ENCODE results near the gene UBE2D4. TPM values are rescaled to one million over a fixed set of nuclear protein-coding genes. Genes with fewer than 3 reads are reported as not detected.
"Not testable (repeated sequence)": the region's sequence is repeated elsewhere in the genome, so short reads cannot be mapped to it uniquely, and the experiment has no call there.

Gene UBE2D4
- total RNA-seq, 6 experiments from 2014 or later = 13.6 to 25.1 (median 17.8) TPM

DNA sequence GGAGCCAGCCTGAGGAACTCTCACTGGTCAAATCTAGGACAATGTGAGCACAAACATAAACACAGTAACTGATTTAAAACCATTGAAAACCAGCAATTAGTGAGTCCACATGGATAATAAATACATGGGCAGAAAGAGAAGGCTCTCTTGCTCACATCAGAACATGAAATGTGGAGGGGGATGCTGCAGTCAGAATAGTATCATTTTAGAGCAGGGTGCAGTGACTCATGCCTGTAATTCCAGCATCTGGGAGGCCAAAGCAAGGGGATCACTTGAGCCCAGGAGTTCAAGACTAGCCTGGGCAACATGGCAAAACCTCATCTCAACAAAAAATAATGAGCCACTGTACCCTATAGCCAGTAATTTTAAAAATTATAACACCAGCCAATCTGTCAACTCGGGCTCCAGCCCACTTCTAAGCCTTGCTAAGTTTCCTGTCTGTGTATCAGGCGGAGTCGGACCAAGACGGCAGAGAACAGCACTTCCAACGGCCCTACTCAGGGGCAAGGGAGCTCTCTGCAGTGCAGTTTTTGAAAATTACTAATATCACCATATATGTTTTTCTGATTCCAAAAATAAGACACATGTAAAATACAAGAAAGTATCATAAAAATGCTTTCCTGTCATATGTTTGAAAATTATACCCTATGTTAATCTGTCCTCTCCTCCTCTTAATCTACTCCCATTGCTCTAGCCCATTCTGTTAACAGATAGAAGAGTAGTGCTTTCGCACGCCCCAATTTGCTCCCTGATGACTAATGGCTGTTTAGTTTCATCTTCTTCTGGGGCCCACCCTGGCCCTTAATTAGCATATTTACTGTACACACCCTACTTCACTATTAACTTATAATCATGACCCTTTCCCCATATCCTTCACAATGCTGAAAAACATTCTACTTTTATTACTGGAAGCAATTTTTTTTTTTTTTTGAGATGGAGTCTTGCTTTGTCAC lies 37.0 kb upstream of the UBE2D4 start:
- Histone ChIP-seq H3K4me3 (no peak overlapping the region), H3K36me3 (peaks cover 0 to 25% (median 6%) of the 10 kb centered on the region in 4 donors), H3K4me1 (no peaks in the 10 kb centered on the region), H3K27me3 (no peaks in the 10 kb centered on the region), H3K9me3 (no peaks in the 10 kb centered on the region), H3K27ac (no peak overlapping the region)
- DNase-seq (no peak), ATAC-seq (no peak)
- TF ChIP-seq, protein P1, sequence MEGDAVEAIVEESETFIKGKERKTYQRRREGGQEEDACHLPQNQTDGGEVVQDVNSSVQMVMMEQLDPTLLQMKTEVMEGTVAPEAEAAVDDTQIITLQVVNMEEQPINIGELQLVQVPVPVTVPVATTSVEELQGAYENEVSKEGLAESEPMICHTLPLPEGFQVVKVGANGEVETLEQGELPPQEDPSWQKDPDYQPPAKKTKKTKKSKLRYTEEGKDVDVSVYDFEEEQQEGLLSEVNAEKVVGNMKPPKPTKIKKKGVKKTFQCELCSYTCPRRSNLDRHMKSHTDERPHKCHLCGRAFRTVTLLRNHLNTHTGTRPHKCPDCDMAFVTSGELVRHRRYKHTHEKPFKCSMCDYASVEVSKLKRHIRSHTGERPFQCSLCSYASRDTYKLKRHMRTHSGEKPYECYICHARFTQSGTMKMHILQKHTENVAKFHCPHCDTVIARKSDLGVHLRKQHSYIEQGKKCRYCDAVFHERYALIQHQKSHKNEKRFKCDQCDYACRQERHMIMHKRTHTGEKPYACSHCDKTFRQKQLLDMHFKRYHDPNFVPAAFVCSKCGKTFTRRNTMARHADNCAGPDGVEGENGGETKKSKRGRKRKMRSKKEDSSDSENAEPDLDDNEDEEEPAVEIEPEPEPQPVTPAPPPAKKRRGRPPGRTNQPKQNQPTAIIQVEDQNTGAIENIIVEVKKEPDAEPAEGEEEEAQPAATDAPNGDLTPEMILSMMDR (IDR thresholded peaks at IDR 0.05) = no peak
- no peak for TF ChIP-seq POLR2A (IDR thresholded peaks at IDR 0.05)
- WGBS (ENCODE audit: insufficient coverage, low coverage, low lambda C conversion rate, missing lambda C conversion rate) = 73% methylated on average over 6 of the region's 7 CpGs
- intact Hi-C loops (cut with DNase I) = no loop called here

DNA sequence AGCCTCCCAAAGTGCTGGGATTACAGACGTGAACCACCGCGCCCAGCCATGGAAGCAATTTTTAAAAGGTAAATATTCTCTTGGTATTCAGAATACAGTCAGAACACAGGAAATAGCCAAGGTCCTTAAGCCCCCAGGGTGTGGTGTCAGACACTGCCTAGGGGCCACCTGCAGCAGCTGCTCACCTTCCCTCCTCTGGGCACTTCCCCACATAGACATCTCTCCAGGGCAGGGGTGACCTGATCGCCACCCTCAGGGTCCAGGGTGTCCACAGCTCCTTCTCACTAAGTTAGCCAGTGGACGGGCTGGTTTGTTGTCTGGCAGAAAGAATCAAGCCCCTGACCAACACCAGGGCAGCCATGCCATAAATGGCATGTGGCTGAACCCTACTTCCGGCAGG lies 35.8 kb upstream of the UBE2D4 start:
- ATAC-seq (no peak), DNase-seq (no peak)
- TF ChIP-seq POLR2A (IDR thresholded peaks at IDR 0.05) = no peak
- TF ChIP-seq, protein P1 (IDR thresholded peaks at IDR 0.05) = no peak
- H3K27me3 ChIP-seq = no peaks in the 10 kb centered on the region
- peaks cover 0 to 17% (median 3%) of the 10 kb centered on the region in 4 donors for H3K36me3 ChIP-seq
- no peak overlapping the region for H3K4me3 ChIP-seq
- H3K9me3 ChIP-seq = no peaks in the 10 kb centered on the region
- intact Hi-C loops (cut with DNase I) = no loop called here
- 97% methylated on average over 5 of the region's 6 CpGs for WGBS (ENCODE audit: insufficient coverage, low coverage, low lambda C conversion rate, missing lambda C conversion rate)
- no peaks in the 10 kb centered on the region for H3K4me1 ChIP-seq
- H3K27ac ChIP-seq = no peak overlapping the region

DNA sequence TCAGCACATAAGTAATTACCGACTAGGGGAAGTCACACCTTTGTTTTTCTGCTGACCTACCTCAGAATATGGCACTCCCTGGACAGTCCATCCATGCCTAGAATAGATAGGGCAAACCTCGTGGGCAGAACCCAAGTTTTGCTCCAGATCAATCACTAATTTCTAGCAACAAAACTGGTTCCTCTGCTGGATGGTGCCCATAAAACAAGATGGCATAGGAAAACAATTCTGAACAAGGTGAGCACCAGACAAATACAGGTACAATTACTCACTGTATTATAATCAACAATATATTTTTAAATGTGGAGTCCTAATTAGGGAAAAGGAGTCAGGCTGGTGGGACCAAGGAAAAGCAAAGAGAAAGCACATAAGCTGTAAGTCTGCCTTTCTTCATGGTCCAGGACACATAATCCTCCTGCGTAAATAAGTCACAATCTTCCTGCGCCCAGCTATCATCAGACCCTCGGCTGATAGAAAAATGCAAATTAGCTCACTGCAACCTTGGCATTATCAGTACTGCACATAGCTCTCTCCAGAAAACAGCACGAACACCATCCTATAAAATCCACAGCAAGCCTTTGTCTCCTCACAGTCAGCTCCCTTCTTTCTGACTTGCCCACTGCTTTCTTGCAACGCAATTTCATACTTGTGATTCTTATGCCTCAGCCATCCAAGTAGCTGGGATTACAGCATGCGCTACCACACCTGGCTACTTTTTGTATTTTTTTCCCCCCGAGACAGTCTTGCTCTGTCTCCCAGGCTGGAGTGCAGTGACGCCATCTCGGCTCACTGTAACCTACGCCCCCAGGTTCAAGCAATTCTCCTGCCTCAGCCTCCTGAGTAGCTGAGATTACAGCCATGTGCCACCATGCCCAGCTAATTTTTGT lies 34.9 kb upstream of the UBE2D4 start:
- Histone ChIP-seq H3K4me3 (no peak overlapping the region), H3K4me1 (no peaks in the 10 kb centered on the region), H3K27me3 (no peaks in the 10 kb centered on the region), H3K9me3 (no peaks in the 10 kb centered on the region), H3K27ac (no peak overlapping the region), H3K36me3 (peaks cover 0 to 9% (median 0%) of the 10 kb centered on the region in 4 donors)
- ATAC-seq = no peak
- intact Hi-C loops (cut with DNase I) = no loop called here
- WGBS (ENCODE audit: insufficient coverage, low coverage, low lambda C conversion rate, missing lambda C conversion rate) = 91% methylated on average over 12 of the region's 12 CpGs
- no peak for DNase-seq
- TF ChIP-seq, protein P1 (IDR thresholded peaks at IDR 0.05) = no peak
- TF ChIP-seq POLR2A (IDR thresholded peaks at IDR 0.05) = no peak

DNA sequence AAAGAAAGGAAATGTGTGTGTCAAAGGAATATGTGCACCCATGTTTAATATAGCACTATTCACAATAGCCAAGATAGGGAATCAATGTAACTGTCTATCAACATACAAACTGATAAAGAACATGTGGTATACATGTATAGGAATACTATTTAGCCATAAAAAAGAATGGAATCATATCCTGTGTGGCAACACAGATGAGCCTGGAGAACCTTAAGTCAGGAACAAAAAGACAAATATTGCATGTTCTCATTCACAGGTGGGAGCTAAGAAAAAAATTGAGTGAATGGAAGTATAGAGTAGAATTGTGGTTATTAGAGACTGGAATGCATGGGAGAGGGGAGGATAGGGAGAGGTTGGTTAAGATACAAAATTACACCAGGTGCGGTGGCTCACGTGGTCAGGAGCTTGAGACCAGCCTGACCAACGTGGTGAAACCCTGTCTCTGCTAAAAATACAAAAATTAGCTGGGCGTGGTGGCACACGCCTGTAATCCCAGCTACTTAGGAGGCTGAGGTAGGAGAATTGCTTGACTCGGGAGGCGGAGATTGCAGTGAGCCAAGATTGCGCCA lies 30.3 kb upstream of the UBE2D4 start:
- intact Hi-C loops (cut with DNase I) = no loop called here
- H3K4me1 ChIP-seq = no peaks in the 10 kb centered on the region
- no peaks in the 10 kb centered on the region for H3K27me3 ChIP-seq
- no peaks in the 10 kb centered on the region for H3K36me3 ChIP-seq
- 92% methylated on average over 5 of the region's 8 CpGs for WGBS (ENCODE audit: insufficient coverage, low coverage, low lambda C conversion rate, missing lambda C conversion rate)
- H3K9me3 ChIP-seq = no peaks in the 10 kb centered on the region
- no peak overlapping the region for H3K27ac ChIP-seq
- ATAC-seq = no peak
- H3K4me3 ChIP-seq = no peak overlapping the region
- no peak for TF ChIP-seq POLR2A (IDR thresholded peaks at IDR 0.05)
- TF ChIP-seq, protein P1 (IDR thresholded peaks at IDR 0.05) = no peak
- DNase-seq = no peak

DNA sequence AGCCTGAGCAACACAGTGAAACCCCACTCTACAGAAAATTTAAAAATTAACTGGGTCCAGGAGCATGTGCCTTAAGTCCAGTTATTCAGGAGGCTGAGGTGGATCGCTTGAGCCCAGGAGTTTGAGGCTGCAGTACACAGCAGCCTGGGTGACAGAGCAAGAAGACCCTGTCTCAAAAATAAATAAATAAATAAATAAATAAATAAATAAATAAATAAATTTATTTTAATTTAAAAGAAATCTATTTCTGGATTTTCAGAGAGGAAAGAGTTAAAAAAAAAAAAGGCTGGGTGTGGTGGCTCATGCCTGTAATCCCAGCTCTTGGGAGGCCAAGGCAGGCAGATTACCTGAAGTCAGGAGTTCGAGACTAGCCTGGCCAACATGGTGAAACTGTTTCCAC lies 27.7 kb upstream of the UBE2D4 start:
- H3K9me3 ChIP-seq; H3K4me1 ChIP-seq; H3K4me3 ChIP-seq; intact Hi-C loops (cut with DNase I); ATAC-seq; H3K27me3 ChIP-seq; H3K27ac ChIP-seq; H3K36me3 ChIP-seq; DNase-seq: not testable (repeated sequence)
- WGBS (ENCODE audit: insufficient coverage, low coverage, low lambda C conversion rate, missing lambda C conversion rate) = 100% methylated on average over 2 of the region's 2 CpGs
